Ramos (cell line): ENCODE measurements around the gene CPNE5.

ENCODE experiments used
- in situ Hi-C: fragments of 300-500 bp; cut with MboI; formaldehyde crosslinking; loops from one replicate; pipeline ENCODE4 v1.14.3; 2022; ENCODE audit warnings: low sequenced_read_pairs; ENCODE audit not compliant: unreplicated experiment

The CPNE5 gene

DNA sequence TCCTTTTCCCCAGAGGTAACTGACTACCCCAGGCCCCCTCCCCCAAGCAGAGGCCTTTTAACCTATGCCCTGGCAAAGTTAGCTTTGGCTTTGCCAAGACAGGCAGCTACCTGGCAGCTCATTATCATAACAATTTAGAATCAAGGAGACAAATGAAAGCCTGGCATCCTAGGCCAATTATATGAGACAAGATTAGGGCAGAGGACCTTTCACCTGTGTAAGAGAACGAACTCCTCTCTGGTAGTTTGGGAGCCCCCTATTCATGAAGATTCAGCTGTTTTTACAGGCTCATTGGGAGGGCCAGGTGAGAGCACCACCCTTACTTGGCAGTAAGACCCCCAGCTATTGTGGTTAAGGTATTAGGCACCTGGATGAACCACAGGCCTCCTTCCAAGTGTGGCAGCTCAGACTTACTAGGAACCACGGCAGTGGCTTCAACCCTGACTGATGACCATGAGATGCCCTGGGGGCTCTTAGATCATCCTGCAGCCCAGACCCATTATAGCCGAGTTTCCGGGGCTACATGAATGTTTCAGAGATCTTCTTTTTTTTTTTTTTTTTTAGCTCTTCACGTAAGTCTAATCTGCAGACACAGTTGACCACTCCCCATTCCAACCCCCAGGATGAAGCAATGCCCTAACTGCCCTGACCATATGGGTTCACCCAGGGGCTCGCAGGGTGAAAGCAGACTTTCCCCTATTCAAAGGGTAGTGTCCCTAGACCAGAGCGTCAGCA is 85.4 kb downstream of the CPNE5 start:
- in situ Hi-C loops, result loop anchor here (5.0 kb wide), 1 partner anchor 132 kb away; no protein-coding TSS in a partner anchor

DNA sequence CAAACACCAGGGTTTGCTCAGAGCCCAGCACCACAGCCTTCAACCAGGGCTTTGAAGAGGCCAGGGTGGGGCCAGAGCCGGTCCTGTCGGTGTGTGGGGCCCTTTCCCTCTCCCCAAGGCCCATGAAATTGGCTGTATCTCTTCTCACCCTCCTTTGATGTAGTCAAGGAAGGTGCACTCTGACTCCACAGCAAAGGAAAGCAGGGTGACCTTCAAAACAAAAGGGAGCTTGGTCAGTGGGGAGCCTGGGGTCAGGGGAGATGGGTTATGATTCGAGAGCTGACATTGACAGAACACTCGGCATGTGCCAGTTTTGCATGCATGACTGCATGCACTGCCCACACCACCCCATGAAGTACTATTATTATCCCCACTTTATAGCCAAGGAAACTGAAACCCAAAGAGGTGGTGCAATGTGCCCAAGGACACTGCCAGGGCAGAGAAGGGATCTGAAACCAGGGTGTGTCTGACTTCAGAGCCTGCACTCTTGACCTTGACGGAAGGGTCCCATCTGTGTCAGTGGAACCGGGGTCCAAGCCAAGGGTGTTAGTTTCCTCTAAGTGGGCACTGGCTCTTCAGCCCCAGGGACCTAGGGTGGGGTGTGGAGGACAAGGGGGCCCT is 86.2 kb downstream of the CPNE5 start:
- in situ Hi-C loops, result loop anchor here (5.0 kb wide), 1 partner anchor 131 kb away; no protein-coding TSS in a partner anchor

DNA sequence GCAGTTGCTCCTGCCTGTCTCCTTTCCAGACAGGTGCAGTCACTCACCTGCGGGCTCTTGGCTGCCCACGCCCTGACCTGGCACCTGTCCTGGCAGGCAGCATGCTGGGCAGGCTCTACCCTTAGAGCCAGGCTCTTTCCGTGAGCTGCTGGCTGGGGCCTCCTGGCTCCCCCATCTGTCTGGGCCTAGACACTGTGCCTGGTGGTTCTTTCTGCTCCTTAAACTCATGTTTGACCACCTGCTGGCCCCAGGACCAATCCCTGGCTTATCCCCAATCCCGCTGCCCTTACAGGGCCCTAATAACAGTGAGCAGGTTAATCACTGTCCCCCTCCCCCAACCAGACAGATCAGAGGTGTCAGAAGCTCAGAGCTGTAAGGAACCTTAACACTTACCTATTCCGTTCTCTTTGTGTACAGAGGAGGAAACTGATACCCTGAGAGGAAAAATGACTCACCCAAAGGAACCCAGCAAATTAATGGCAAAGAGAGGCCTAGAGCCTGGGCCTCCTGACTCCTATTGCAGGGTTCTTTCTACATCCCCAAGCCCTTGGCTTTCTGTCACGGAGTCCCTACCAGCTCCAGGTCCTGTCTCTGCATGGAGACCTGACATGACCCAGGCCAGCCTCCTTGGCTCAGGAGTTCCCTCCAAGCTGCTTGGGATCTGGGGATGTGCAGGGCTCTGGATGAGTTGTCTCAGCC is 86.9 kb downstream of the CPNE5 start:
- in situ Hi-C loops, result loop anchor here (5.0 kb wide), 1 partner anchor 130 kb away; no protein-coding TSS in a partner anchor

DNA sequence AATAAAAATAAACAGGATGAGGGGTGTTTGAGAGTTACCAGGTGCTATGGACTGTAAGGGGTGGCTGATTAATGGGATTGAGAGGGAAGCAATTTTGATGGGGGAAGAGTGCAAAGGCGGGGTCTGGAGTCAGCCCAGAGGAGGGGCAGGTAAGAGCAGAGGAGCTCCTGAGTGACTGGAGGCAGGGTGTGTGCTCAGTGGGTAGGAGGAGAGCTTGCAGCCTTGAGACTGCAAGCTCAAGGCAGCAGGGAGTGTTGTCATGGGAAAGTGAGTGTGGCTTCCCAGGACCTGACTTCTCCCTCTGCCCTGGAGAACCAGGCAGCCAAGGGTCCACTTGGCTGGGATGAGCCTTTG is 87.4 kb downstream of the CPNE5 start:
- in situ Hi-C loops, result loop anchor here (5.0 kb wide), 1 partner anchor 130 kb away; no protein-coding TSS in a partner anchor

DNA sequence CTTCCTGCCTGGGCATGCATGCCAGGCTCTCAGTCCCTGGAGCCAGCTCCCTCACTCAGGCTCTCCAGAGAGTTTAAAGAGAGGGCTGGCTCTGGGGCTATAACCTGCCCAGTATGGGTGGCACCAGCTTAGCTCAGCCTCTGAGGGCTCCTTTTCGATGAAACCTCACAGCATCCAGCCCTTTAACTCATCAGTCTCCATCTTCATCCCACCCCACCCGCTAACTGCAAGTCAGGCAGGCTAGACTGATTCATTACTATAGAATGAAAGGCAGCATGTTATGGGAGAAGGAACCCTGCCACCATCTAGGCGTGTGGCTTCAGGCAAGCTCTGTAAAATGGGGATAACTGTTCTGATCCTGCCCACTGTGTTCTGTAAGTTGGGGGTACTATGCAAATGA is 88.2 kb downstream of the CPNE5 start:
- in situ Hi-C loops, result loop anchor here (5.0 kb wide), 1 partner anchor 129 kb away; no protein-coding TSS in a partner anchor

DNA sequence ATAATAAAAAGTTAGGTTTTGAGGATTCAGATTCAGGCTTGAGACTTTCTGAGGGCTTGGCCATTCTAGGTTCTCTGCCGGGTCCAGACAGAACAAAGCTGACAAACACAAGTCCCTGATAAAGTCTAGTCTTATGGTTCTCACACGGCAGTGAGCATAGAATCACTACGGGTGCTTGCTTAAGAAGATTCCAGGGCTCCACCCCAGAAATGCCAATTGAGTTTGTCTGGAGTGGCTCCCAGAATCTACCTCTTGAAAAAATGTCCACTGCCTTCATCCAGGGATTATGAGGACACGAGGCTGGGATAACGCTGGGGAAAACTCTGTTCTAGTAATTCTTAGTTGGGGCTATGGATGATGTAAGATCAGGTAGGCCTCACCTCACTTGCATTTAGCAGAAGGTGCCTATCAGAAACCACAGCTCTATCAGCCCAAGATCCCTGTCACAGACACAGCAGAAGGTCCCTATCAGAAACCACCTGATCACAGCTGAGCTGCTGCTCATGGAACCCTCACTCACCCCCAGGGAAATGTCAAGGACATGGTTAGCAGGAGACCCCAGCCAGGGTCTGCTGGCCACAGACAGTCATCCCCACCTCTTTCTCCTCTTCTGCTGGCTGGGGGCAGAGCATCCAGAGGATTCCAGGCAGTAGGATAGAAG is 89.3 kb downstream of the CPNE5 start:
- in situ Hi-C loops, result loop anchor here (5.0 kb wide), 1 partner anchor 128 kb away; no protein-coding TSS in a partner anchor

DNA sequence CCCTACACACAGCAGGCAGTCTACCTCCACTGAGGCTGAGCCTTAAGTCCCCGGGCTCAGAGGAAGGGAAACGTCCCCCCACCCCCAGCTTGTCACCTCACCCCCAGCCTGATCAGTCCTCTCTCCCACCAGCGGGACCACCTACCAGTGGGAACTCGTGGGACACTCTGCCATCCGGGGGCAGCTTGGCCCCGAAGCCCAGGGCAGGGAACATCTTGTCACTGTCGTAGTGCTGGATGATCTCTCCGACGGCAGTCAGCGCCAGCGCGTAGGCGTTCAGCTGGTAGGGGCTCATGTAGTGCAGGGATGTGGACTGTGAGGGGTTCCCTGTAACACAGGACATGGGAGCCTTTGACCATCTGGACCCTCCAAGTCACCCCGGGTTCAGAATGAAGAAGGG is 93.0 kb downstream of the CPNE5 start:
- in situ Hi-C loops, result no loop called here

DNA sequence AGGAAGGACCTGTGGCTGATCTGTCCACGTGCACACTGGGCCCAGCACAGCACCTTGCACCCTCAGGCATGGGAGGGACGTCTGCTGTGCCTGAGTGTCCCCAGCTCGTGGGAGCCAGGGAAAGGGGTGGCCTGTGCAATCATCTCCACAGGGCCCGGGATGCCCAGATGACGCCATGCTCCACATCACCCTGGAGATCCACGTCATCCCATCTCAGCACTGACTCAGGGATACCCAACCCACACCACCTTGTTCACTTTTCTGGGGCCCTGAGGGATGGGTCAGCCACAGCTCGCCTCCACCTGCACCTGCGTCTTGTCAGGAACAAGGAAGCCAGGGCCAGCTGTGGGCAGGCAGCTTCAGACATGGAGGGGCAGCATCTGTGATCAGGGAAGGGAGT is 93.4 kb downstream of the CPNE5 start:
- in situ Hi-C loops, result no loop called here

DNA sequence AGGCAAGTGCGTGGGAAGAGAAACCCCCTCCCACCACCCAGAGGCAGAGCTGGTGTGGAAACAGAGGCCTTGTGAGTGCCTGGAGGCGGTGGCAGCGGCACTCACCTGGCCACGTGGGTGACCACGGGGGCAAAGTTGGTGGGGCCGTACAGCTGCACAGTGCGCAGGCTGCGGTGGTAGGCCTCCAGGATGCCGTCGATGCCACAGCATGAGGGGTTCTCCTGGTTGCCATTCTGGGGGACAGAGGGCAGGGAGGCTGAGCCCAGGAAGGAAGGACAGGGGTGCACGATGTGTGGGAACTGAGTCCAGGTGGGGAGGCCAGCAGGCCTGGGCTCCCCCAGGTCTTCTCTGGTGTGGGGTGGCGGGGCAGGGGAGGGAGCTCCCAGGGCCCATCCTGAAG is 94.0 kb downstream of the CPNE5 start:
- in situ Hi-C loops, result no loop called here

DNA sequence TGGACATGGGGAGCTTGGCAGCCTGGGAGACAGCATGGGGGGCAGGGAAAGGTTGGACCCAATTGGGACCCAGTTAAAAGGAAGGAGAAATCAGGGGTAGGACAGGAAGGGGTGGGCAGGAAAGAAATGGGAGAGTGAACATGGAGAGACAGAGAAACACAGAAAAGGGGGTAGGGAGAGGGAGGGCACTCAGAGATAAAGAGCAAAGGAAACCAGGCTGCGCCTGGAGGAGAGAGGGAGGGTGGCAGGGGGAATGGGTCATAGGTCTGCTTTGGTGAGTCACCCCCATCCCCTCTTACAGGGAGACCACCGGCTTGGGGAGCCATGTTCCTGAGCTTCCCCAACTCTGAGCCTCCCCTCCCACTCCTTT is 95.0 kb downstream of the CPNE5 start:
- in situ Hi-C loops, result no loop called here

DNA sequence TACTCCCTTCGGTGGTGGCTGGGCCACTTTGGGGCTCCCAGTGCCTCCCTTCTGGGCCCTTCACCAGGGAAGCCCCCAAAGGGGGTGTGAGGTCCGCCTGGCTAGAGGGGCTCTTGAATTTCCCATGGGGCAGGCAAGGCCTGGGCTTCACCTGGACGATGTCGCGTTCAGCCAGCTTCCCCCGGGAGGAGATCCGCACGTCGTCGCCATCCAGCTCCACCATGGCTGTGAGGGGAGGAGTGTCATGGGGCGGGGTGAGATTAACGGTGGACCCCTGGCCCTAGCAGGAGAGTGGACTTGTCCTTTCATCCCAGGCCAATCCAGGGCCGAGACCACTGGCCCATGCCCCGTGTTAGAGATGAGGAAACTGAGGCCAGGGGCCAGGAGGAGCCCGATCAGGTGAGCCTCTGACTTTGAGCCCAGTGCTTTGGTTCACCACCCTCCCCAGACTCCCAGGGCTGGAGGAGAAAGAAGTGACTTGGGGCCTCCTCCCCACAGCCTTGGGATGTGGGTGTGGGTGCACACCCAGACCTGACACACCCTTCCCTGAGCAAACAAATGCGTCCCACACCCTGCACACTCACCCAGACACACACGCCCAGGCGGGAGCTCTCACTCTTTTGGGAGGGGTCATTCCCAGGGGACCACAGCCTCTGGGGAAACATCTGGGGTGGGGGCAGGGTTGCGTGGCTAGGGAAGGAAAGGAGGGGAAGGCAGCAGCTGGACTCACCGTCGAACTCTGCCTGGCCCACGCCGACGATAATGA is 95.5 kb downstream of the CPNE5 start:
- in situ Hi-C loops, result no loop called here

DNA sequence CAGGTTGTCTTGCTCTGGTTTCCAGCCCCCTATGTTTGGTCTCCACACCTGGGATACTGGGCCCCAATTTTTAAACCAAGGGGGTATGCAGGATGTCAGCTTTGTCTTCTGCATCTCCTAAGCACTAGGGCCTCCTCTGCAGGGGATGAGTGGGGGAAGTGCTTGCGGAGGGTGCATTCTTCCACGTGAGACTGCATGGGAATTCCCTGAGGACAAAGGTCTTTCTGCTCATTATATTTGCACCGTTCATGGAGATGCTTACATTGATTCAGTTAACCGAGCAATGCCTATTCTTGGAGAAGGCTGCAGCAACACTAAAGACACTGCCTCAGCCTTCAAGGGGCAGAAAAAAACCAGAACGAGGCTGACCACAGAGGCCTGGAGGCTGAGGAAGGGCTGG is 96.2 kb downstream of the CPNE5 start:
- in situ Hi-C loops, result no loop called here

DNA sequence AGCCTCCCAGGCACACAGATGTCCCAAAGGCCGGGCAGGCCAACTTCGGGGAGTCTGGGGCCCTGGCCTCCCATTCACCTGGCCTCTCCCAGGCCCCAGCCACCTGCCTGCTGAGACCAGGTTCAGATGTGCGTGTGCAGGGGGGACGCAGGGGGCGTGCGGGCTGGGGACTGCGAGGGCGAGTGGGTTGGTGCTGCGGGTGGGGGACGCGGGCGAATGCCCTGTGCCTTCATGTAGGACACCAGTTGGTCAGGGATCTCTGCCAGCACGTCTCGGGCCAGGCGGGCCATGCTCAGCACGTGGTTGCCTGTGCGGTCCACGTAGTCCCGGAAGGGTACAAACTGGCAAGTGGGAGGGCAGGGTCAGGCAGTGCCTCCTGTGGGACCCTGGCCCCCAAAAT is 97.1 kb downstream of the CPNE5 start:
- in situ Hi-C loops, result no loop called here

DNA sequence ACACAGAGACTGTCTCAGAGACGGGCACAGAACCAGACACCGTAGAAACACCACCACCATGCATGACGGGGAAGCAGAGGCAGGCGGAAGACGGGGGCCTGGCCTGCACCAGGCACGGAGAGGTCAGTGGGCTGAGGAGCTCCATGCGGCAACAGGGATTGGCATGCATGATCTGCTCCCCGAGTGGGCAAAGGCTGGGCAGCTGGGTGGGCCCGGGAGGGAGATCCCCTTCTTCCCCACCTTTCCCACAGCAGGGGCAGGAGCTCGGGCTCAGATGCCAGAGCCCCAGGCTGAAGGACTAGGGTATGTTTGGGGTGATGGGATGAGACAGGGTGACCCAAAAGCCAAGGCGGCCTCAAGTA is 98.4 kb downstream of the CPNE5 start:
- in situ Hi-C loops, result no loop called here

DNA sequence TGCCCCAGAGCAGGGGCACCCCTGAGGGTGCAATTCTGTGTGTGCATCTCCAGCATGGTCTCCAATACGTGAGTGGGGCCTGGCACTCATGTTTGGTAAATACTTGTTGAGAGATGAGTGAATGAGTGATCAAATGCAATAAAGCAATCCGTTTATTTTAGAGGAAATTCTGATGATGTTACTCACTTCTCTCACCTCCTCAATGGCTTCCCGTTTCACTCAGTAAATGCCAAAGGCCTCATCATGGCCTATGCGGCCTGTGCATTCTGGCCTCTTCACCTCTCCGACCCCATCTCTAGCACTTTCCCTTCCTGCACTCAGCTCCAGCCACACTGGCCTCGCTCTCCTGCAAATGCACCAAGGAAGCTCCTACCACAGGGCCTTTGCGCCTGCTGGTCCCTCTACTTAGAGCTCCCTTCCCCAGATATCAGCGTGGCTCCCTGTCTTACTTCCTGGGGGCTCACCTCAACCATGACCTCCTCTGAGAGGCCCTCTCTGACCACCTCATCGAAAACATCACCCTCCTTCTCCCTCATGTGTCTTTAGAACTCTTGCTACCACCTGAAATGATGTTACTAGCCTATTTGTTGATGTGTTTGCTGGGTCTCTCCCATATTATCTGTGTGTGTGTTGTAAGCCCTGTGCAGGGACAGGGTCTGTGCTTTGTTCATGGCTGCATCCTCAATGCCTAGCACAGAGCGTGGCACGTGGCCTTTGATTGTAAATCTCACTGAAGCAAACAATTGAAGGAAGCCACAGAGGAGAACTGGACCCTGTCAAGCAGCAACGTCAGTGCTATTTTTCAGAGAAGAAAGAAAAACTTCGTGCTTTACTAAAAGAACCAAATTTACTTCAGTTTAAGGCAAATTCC is 99.1 kb downstream of the CPNE5 start:
- in situ Hi-C loops, result no loop called here

DNA sequence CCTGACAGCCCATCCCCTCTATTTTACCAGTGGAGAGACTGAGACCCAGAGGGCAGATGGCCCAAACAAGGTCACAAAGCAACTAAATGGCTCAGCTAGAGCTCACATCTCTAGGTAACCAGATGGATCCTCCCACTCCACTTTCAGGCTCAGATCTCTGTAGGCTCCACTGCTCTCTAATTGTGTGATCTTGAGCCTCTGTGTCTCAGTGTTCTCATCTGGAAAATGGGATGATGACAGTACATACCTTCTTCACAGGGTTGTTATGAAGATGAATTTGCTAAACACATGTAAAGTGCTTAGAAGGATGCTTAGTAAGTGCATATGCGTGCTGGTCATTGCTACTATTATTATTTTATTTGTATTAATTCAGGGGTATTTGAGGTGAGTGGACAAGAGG is 101.1 kb downstream of the CPNE5 start:
- in situ Hi-C loops, result no loop called here

DNA sequence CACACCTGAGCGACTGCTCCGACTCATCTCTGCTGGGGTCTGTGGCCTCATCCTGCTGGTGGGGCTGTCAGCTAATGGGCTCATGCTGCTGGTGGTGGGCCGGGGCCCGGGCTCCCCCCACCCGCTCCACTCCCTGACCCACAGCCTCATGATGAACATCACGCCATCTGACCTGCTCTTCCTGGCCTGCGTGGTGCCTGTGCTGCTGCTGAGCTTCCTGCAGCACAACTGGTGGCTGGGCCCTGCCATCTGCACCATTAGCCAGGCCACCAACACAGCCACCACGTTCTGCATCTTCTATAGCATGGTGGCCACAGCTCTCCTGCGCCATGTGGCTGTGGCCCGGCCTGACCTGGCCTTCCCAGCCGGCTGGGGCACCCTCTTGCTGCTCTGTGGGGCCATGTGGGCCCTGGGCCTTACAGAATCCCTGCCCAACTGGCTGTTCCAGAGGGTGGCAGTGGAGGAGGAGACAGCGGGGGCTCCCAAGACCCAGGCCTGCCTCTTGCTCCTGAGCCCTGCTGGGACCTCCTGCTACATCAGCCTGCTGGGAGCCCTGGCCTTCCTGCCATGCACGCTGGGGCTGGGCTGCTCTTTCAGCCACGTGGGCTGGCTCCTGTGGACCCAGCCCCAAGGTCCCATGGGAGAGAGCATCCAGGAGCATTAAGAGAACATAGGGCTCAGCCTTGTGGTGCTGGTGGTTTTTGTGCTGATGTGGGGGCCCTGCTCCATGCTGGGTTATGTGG is 102.0 kb downstream of the CPNE5 start:
- in situ Hi-C loops, result no loop called here
